Measurements from ENCODE around the gene SELP.

Gene SELP

DNA sequence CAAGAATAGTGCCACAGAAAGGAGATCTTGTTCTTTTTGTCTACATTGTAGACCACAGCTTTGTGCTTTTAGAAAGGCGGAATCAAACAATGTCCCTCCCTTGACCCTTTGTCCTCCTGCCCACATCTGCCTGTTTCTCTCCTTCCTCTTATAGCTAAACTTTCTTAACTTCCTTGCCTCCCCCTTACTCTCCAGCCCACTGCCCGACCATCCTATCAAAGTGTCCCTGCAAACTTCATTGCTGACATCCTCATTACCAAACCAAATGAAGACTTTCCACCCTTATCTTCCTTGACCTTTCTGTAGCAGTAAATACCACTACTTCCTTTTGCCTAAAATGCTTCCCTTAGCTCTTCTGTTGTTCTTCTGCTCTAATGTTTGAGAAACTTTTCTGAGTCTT lies 5.0 kb downstream of the SELP start:
- POLR2A ChIA-PET, result interaction anchor here (0.6 kb wide), 1 partner anchor 10 kb away, joined by 3 read pairs; no protein-coding TSS in a partner anchor
- no peak overlapping the region for H3K27ac ChIP-seq (ENCODE audit: insufficient read depth in 1 of 2, low read depth in 1 of 2, low read length in 2 of 2, poor library complexity in 1 of 2, severe bottlenecking in 2 of 2)
- no peaks in the 10 kb centered on the region for H3K36me3 ChIP-seq (ENCODE audit: control insufficient read depth in 4 of 4, insufficient read depth in 4 of 4, low read length in 3 of 4)
- H3K4me3 ChIP-seq (ENCODE audit: control insufficient read depth in 1 of 7, extremely low read depth in 1 of 7, insufficient read depth in 4 of 7, low read depth in 2 of 7, low read length in 6 of 7), result no peak overlapping the region
- CTCF ChIA-PET, result interaction anchor here (0.8 to 1.4 kb wide), 4 partner anchors 18 to 87 kb away, joined by 3 to 4 read pairs (median 4); partner anchors contain the start of gene F5
- no peaks in the 10 kb centered on the region for H3K27me3 ChIP-seq (replicated peaks in 2 of 5; ENCODE audit: control insufficient read depth in 4 of 5, insufficient read depth in 5 of 5, low read length in 4 of 5)
- H3K9me3 ChIP-seq (ENCODE audit: control extremely low read depth in 1 of 5, control insufficient read depth in 4 of 5, insufficient read depth in 2 of 5, low read depth in 1 of 5, low read length in 4 of 5), result no peaks in the 10 kb centered on the region
- peak in 1 of 3 donors; percentile 40 for DNase-seq
- peaks cover 10 to 54% (median 30%) of the 10 kb centered on the region in 4 experiments for H3K4me1 ChIP-seq (ENCODE audit: control extremely low read depth in 1 of 4, control insufficient read depth in 4 of 4, insufficient read depth in 4 of 4, low read length in 3 of 4)
- 38% methylated on average over 2 of the region's 2 CpGs for WGBS (ENCODE audit: insufficient coverage)

DNA sequence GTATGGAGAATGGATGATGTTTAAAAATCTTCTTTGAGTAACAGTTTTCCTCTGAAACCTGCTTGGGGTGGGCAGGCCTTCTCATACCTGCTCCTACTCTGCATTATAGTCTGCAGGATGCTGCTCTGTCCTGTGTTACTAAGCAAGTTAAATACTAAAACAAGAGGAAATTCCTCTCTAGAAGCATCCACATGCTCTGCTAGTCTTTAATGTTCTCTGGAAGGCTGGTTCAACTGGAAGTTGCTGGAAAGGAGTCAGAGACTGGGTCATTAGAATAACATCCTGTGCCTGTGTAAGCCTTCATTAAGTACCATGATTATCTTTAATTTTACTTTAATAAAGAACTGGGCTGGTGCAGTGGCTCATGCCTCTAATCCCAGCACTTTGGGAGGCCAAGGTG lies 5.8 kb downstream of the SELP start:
- ChIA-PET POLR2A (no interaction called here), CTCF (interaction anchor here (1.4 to 2.9 kb wide), 2 partner anchors 23 to 88 kb away, joined by 4 to 11 read pairs; no protein-coding TSS in a partner anchor)
- Histone ChIP-seq H3K4me3 (ENCODE audit: control insufficient read depth in 1 of 7, extremely low read depth in 1 of 7, insufficient read depth in 4 of 7, low read depth in 2 of 7, low read length in 6 of 7) (no peak overlapping the region), H3K36me3 (ENCODE audit: control insufficient read depth in 4 of 4, insufficient read depth in 4 of 4, low read length in 3 of 4) (no peaks in the 10 kb centered on the region), H3K27ac (ENCODE audit: insufficient read depth in 1 of 2, low read depth in 1 of 2, low read length in 2 of 2, poor library complexity in 1 of 2, severe bottlenecking in 2 of 2) (no peak overlapping the region), H3K4me1 (ENCODE audit: control extremely low read depth in 1 of 4, control insufficient read depth in 4 of 4, insufficient read depth in 4 of 4, low read length in 3 of 4) (peaks cover 10 to 47% (median 24%) of the 10 kb centered on the region in 4 experiments), H3K9me3 (ENCODE audit: control extremely low read depth in 1 of 5, control insufficient read depth in 4 of 5, insufficient read depth in 2 of 5, low read depth in 1 of 5, low read length in 4 of 5) (no peaks in the 10 kb centered on the region), H3K27me3 (replicated peaks in 2 of 5; ENCODE audit: control insufficient read depth in 4 of 5, insufficient read depth in 5 of 5, low read length in 4 of 5) (no peaks in the 10 kb centered on the region)
- DNase-seq, result no peak

DNA sequence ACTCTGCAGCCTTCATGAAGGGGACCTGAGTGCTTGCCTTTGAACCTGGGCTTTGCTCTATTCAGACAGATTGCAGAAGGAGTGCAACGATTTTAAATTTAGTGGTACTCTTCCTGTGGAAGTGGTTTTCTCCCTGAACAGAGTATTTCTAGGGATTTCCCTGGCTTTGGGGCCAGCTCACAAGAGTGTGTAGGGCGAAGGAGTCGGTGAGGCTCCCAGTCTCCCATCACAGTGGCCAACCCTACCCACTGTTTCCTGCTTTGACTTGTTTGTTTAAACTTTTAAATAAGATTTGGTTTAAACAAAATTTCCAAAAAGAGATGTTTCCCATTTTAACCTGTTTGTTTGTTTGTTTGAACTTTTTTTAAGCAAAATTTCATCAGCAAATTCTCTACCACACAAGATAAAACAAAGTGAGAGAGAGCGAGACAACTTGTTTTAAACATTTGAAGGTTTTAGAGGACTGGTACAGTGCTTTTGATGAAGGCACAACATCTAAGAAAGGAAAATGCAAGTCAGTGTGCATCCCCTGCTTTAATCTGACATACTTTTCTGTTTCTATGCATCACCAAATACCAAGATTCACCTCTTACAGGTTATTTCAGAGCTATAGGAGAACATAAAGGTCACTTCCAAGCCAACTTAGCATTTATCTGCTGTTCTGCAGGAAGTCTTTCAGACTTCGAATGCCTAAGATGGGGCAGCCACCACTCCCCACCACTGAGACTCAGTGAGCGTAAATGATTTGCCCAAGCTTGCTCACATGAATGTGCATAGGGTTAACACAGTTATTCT lies 6.6 kb downstream of the SELP start:
- peaks cover 0 to 1% (median 0%) of the 10 kb centered on the region in 4 experiments for H3K36me3 ChIP-seq (ENCODE audit: control insufficient read depth in 4 of 4, insufficient read depth in 4 of 4, low read length in 3 of 4)
- ChIA-PET CTCF (interaction anchor here (2.9 kb wide), 1 partner anchor 22 kb away, joined by 11 read pairs; no protein-coding TSS in a partner anchor), POLR2A (no interaction called here)
- H3K9me3 ChIP-seq (ENCODE audit: control extremely low read depth in 1 of 5, control insufficient read depth in 4 of 5, insufficient read depth in 2 of 5, low read depth in 1 of 5, low read length in 4 of 5), result no peaks in the 10 kb centered on the region
- H3K4me1 ChIP-seq (ENCODE audit: control extremely low read depth in 1 of 4, control insufficient read depth in 4 of 4, insufficient read depth in 4 of 4, low read length in 3 of 4), result peaks cover 10 to 40% (median 18%) of the 10 kb centered on the region in 4 experiments
- no peak for DNase-seq
- no peaks in the 10 kb centered on the region for H3K27me3 ChIP-seq (replicated peaks in 2 of 5; ENCODE audit: control insufficient read depth in 4 of 5, insufficient read depth in 5 of 5, low read length in 4 of 5)
- 100% methylated on average over 2 of the region's 6 CpGs for WGBS (ENCODE audit: insufficient coverage)
- H3K27ac ChIP-seq (ENCODE audit: insufficient read depth in 1 of 2, low read depth in 1 of 2, low read length in 2 of 2, poor library complexity in 1 of 2, severe bottlenecking in 2 of 2), result no peak overlapping the region
- H3K4me3 ChIP-seq (ENCODE audit: control insufficient read depth in 1 of 7, extremely low read depth in 1 of 7, insufficient read depth in 4 of 7, low read depth in 2 of 7, low read length in 6 of 7), result no peak overlapping the region

DNA sequence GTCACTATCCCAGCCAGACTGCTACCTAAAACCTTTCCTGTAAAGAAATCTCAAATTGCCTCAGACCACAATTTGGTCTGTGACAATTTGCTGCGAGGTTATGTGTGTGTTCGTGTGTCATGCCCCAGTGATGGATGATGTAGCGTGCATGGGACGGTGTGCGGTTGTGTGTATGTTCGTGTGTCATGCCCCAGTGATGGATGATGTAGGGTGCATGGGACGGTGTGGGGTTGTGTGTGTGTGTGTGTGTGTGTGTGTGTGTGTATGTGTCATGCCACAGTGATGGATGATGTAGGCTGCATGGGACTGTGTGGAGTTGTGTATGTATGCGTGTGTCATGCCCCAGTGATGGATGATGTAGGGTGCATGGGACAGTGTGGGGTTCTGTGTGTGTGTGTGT lies 9.4 kb downstream of the SELP start:
- Histone ChIP-seq H3K27ac (ENCODE audit: insufficient read depth in 1 of 2, low read depth in 1 of 2, low read length in 2 of 2, poor library complexity in 1 of 2, severe bottlenecking in 2 of 2) (no peak overlapping the region), H3K36me3 (ENCODE audit: control insufficient read depth in 4 of 4, insufficient read depth in 4 of 4, low read length in 3 of 4) (peaks cover 0 to 5% (median 0%) of the 10 kb centered on the region in 4 experiments), H3K4me3 (ENCODE audit: control insufficient read depth in 1 of 7, extremely low read depth in 1 of 7, insufficient read depth in 4 of 7, low read depth in 2 of 7, low read length in 6 of 7) (no peak overlapping the region), H3K4me1 (ENCODE audit: control extremely low read depth in 1 of 4, control insufficient read depth in 4 of 4, insufficient read depth in 4 of 4, low read length in 3 of 4) (peaks cover 6 to 21% (median 9%) of the 10 kb centered on the region in 4 experiments), H3K9me3 (ENCODE audit: control extremely low read depth in 1 of 5, control insufficient read depth in 4 of 5, insufficient read depth in 2 of 5, low read depth in 1 of 5, low read length in 4 of 5) (no peaks in the 10 kb centered on the region), H3K27me3 (replicated peaks in 2 of 5; ENCODE audit: control insufficient read depth in 4 of 5, insufficient read depth in 5 of 5, low read length in 4 of 5) (no peaks in the 10 kb centered on the region)
- DNase-seq, result peak in 1 of 3 donors; percentile 8
- CTCF ChIA-PET, result no interaction called here
- 97% methylated on average over 5 of the region's 8 CpGs for WGBS (ENCODE audit: insufficient coverage)
- POLR2A ChIA-PET, result no interaction called here

DNA sequence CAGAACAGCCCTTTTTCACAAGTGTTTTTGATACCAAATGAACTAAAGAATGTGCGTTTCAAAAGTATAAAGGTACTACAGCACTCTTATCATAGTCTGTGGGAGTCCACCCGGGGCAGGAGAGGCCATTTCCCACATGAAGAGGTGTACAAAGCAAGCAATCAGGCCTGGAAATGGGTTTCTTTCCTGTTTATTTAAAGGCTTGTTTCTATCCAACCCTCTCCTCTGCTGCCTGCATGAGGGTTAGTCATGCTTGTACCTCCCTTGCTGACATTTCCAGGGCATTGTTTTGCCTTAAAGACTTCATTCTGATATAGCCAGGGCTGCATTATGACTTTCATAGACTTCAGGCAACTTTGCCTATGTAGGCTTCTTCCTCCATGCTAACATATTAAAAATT lies 11.6 kb downstream of the SELP start:
- H3K9me3 ChIP-seq (ENCODE audit: control extremely low read depth in 1 of 5, control insufficient read depth in 4 of 5, insufficient read depth in 2 of 5, low read depth in 1 of 5, low read length in 4 of 5), result no peaks in the 10 kb centered on the region
- ChIA-PET POLR2A (no interaction called here), CTCF (no interaction called here)
- no peak for DNase-seq
- no peak overlapping the region for H3K4me3 ChIP-seq (ENCODE audit: control insufficient read depth in 1 of 7, extremely low read depth in 1 of 7, insufficient read depth in 4 of 7, low read depth in 2 of 7, low read length in 6 of 7)
- no peaks in the 10 kb centered on the region for H3K27me3 ChIP-seq (replicated peaks in 2 of 5; ENCODE audit: control insufficient read depth in 4 of 5, insufficient read depth in 5 of 5, low read length in 4 of 5)
- H3K27ac ChIP-seq (ENCODE audit: insufficient read depth in 1 of 2, low read depth in 1 of 2, low read length in 2 of 2, poor library complexity in 1 of 2, severe bottlenecking in 2 of 2), result no peak overlapping the region
- WGBS (ENCODE audit: insufficient coverage), result 95% methylated on average over 2 of the region's 2 CpGs
- H3K4me1 ChIP-seq (ENCODE audit: control extremely low read depth in 1 of 4, control insufficient read depth in 4 of 4, insufficient read depth in 4 of 4, low read length in 3 of 4), result peaks cover 0 to 5% (median 0%) of the 10 kb centered on the region in 4 experiments
- H3K36me3 ChIP-seq (ENCODE audit: control insufficient read depth in 4 of 4, insufficient read depth in 4 of 4, low read length in 3 of 4), result peaks cover 0 to 5% (median 0%) of the 10 kb centered on the region in 4 experiments

DNA sequence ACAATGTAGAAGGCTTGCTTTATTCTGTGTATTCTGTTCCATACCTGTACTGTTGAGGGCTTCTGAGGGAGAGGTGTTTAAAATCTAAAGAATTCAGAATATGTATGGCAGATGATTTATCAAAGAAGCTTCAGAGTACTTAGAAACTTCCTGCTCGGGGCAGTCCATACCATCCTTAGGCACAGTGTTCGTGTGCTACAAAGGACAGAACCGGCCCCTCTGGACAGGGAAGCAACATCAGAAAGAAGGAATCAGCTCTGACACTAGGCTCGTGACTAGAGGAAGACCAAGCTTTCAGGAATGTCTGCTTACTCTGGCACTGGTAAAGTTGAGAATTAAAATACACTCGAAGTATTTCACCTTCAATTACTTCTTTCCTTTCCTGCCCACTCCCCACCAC lies 14.1 kb downstream of the SELP start:
- CTCF ChIA-PET, result interaction anchor here (0.7 to 3.1 kb wide), 6 partner anchors 10 to 97 kb away, joined by 3 to 13 read pairs (median 4); no protein-coding TSS in a partner anchor
- 87% methylated on average over 3 of the region's 5 CpGs for WGBS (ENCODE audit: insufficient coverage)
- POLR2A ChIA-PET, result no interaction called here
- Histone ChIP-seq H3K27me3 (replicated peaks in 2 of 5; ENCODE audit: control insufficient read depth in 4 of 5, insufficient read depth in 5 of 5, low read length in 4 of 5) (no peaks in the 10 kb centered on the region), H3K36me3 (ENCODE audit: control insufficient read depth in 4 of 4, insufficient read depth in 4 of 4, low read length in 3 of 4) (peaks cover 0 to 5% (median 2%) of the 10 kb centered on the region in 4 experiments), H3K4me1 (ENCODE audit: control extremely low read depth in 1 of 4, control insufficient read depth in 4 of 4, insufficient read depth in 4 of 4, low read length in 3 of 4) (peaks cover 0 to 5% (median 0%) of the 10 kb centered on the region in 4 experiments), H3K4me3 (ENCODE audit: control insufficient read depth in 1 of 7, extremely low read depth in 1 of 7, insufficient read depth in 4 of 7, low read depth in 2 of 7, low read length in 6 of 7) (no peak overlapping the region), H3K27ac (ENCODE audit: insufficient read depth in 1 of 2, low read depth in 1 of 2, low read length in 2 of 2, poor library complexity in 1 of 2, severe bottlenecking in 2 of 2) (no peak overlapping the region), H3K9me3 (ENCODE audit: control extremely low read depth in 1 of 5, control insufficient read depth in 4 of 5, insufficient read depth in 2 of 5, low read depth in 1 of 5, low read length in 4 of 5) (no peaks in the 10 kb centered on the region)
- no peak for DNase-seq

DNA sequence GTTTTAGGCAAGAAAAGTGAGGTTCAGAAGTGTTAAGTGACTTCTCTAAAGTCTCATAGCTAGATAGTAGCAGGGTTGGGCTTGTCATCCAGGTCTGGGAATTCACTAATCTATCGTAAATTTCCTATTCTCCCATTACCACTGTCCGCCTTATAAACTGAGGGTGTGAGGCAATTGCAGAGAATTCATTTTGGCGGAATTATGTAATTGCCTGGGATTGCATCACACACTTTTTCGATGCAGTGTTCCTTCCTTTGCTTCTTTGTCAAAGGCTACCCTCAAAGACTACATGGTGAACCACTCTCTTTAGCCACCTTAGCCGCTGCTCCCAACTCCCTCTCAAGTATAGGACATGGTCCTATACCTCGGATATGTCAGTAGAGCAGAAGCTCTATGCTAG lies 19.1 kb downstream of the SELP start:
- DNase-seq, result no peak
- CTCF ChIA-PET, result interaction anchor here (1.0 kb wide), 1 partner anchor 101 kb away, joined by 3 read pairs; no protein-coding TSS in a partner anchor
- Histone ChIP-seq H3K27me3 (replicated peaks in 2 of 5; ENCODE audit: control insufficient read depth in 4 of 5, insufficient read depth in 5 of 5, low read length in 4 of 5) (no peaks in the 10 kb centered on the region), H3K4me3 (ENCODE audit: control insufficient read depth in 1 of 7, extremely low read depth in 1 of 7, insufficient read depth in 4 of 7, low read depth in 2 of 7, low read length in 6 of 7) (no peak overlapping the region), H3K36me3 (ENCODE audit: control insufficient read depth in 4 of 4, insufficient read depth in 4 of 4, low read length in 3 of 4) (peaks cover 0 to 5% (median 1%) of the 10 kb centered on the region in 4 experiments), H3K27ac (ENCODE audit: insufficient read depth in 1 of 2, low read depth in 1 of 2, low read length in 2 of 2, poor library complexity in 1 of 2, severe bottlenecking in 2 of 2) (no peak overlapping the region), H3K9me3 (ENCODE audit: control extremely low read depth in 1 of 5, control insufficient read depth in 4 of 5, insufficient read depth in 2 of 5, low read depth in 1 of 5, low read length in 4 of 5) (no peaks in the 10 kb centered on the region), H3K4me1 (ENCODE audit: control extremely low read depth in 1 of 4, control insufficient read depth in 4 of 4, insufficient read depth in 4 of 4, low read length in 3 of 4) (peaks cover 0 to 6% (median 1%) of the 10 kb centered on the region in 4 experiments)
- WGBS (ENCODE audit: insufficient coverage), result 100% methylated on average over 1 of the region's 6 CpGs
- POLR2A ChIA-PET, result no interaction called here

Measured in common myeloid progenitor, CD34-positive (primary cell).